Endothelial cell (in vitro differentiated cells): ENCODE data around the gene KIF17. TPM values are rescaled to one million over a fixed set of nuclear protein-coding genes. Genes with fewer than 3 reads are reported as not detected.

Experiments used
- DNase-seq: peaks from one replicate; pipeline ENCODE4 v3.0.0; 2021; ENCODE audit warnings: low spot score
- H3K27ac Mint-ChIP-seq: one replicate; pipeline ENCODE4 v1.8.0; 2021; ENCODE audit warnings: mixed read lengths, inconsistent platforms; ENCODE audit not compliant: unreplicated experiment
- H3K27me3 Mint-ChIP-seq: one replicate; pipeline ENCODE4 v1.8.0; 2021; ENCODE audit warnings: mild to moderate bottlenecking, moderate library complexity, mixed read lengths, inconsistent platforms; ENCODE audit not compliant: unreplicated experiment
- H3K36me3 Mint-ChIP-seq: one replicate; pipeline ENCODE4 v1.8.0; 2021; ENCODE audit warnings: mild to moderate bottlenecking, low read depth, mixed read lengths, inconsistent platforms; ENCODE audit not compliant: unreplicated experiment
- H3K4me1 Mint-ChIP-seq: one replicate; pipeline ENCODE4 v1.8.0; 2021; ENCODE audit warnings: mild to moderate bottlenecking, mixed read lengths, inconsistent platforms; ENCODE audit not compliant: unreplicated experiment
- H3K4me3 Mint-ChIP-seq: one replicate; pipeline ENCODE4 v1.8.0; 2021; ENCODE audit warnings: mild to moderate bottlenecking, mixed read lengths, inconsistent platforms; ENCODE audit not compliant: unreplicated experiment
- H3K9me3 Mint-ChIP-seq: one replicate; pipeline ENCODE4 v1.8.0; 2021; ENCODE audit warnings: mixed read lengths, inconsistent platforms; ENCODE audit not compliant: unreplicated experiment
- CTCF ChIP-seq: fragments of 200-600 bp; sonication (generic); IDR thresholded peaks from one replicate; pipeline ENCODE4 v1.5.0; 2021; ENCODE audit warnings: antibody characterized with exemption; ENCODE audit not compliant: unreplicated experiment
- total RNA-seq: library from RNA; stranded (reverse); fragmentation: NEBNext Ultra II Directional; extraction: Animal tissue kit (Norgen Biotek cat#: 25700); gene quantifications from one replicate; pipeline ENCODE4 v1.2.1, GENCODE V29; 2021; ENCODE audit not compliant: unreplicated experiment

The KIF17 gene
- total RNA-seq, 1 donor from 2014 or later = 1.8 TPM

- Mint-ChIP-seq H3K27me3 (peaks cover 5% of the 10 kb centered on the region), H3K4me3 (no peak overlapping the region), H3K27ac (no peak overlapping the region), H3K4me1 (no peaks in the 10 kb centered on the region), H3K9me3 (no peaks in the 10 kb centered on the region), H3K36me3 (peaks cover 30% of the 10 kb centered on the region)
- no peak for TF ChIP-seq CTCF
- DNase-seq = no peak
Measured at GRCh38 chr1:20645414-20645813, 72.4 kb downstream of the KIF17 start.

GRCh38 chr1:20644416-20644815 is 73.4 kb downstream of the KIF17 start:
- TF ChIP-seq CTCF = no peak
- H3K4me1 Mint-ChIP-seq = no peaks in the 10 kb centered on the region
- H3K36me3 Mint-ChIP-seq = peaks cover 25% of the 10 kb centered on the region
- no peaks in the 10 kb centered on the region for H3K9me3 Mint-ChIP-seq
- DNase-seq = no peak
- no peak overlapping the region for H3K27ac Mint-ChIP-seq
- H3K4me3 Mint-ChIP-seq = no peak overlapping the region
- H3K27me3 Mint-ChIP-seq = peaks cover 2% of the 10 kb centered on the region

DNA sequence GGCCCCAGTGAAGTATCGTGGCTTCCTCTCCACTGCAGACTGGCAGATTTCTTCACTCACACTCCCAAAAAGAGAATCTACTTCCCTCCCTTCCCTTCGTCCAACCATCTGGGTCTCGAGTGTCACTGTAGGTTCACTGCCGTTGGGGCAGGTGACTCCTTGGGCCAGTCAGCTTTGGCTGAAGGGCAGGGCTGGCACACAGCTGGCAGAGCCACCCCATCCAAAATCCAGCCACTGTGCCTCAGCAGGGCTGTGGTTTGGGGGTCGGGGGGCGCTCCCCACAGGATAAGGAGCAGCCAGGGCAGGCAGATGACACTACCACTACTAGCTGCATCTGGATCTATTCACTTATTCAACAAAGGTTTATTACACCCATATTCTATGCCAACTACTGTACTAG is 74.7 kb downstream of the KIF17 start:
- H3K4me1 Mint-ChIP-seq = no peaks in the 10 kb centered on the region

GRCh38 chr1:20641975-20642374 is 75.8 kb downstream of the KIF17 start:
- Mint-ChIP-seq H3K27me3 (peaks cover 2% of the 10 kb centered on the region), H3K4me1 (no peaks in the 10 kb centered on the region), H3K27ac (no peak overlapping the region), H3K36me3 (peaks cover 20% of the 10 kb centered on the region), H3K4me3 (no peak overlapping the region), H3K9me3 (no peaks in the 10 kb centered on the region)
- DNase-seq = no peak
- no peak for TF ChIP-seq CTCF

More for the DNA sequence above, 74.7 kb downstream of the KIF17 start:
- no peak for TF ChIP-seq CTCF
- peaks cover 2% of the 10 kb centered on the region for H3K27me3 Mint-ChIP-seq
- peaks cover 20% of the 10 kb centered on the region for H3K36me3 Mint-ChIP-seq
- H3K4me3 Mint-ChIP-seq = no peak overlapping the region
- no peak overlapping the region for H3K27ac Mint-ChIP-seq
- no peaks in the 10 kb centered on the region for H3K9me3 Mint-ChIP-seq
- DNase-seq = no peak

DNA sequence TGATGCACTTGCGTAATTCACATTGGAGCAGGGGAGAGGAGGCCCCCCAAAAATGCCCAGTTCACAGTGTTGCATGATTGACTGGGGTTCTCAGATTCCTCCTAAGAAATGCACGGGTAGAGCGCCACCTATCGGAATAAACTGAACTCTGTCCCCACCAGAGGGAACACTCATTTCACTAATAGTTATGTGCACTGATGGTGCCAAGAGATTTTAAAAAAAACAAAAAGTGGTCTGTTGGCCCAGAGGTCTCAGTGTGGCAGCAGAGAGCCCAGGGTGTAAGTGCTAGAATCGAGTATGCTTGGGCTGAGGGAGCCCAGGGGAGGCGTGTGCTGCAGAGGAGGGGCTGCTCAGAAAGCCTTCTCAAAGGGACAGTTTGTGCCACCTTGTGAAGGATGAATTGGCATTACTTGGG is 77.6 kb downstream of the KIF17 start:
- no peak overlapping the region for H3K27ac Mint-ChIP-seq
- H3K4me1 Mint-ChIP-seq = no peaks in the 10 kb centered on the region
- H3K9me3 Mint-ChIP-seq = no peaks in the 10 kb centered on the region
- no peak overlapping the region for H3K4me3 Mint-ChIP-seq
- DNase-seq = peak; percentile 59
- peak; percentile 90 for TF ChIP-seq CTCF
- H3K36me3 Mint-ChIP-seq = peaks cover 25% of the 10 kb centered on the region
- peaks cover 2% of the 10 kb centered on the region for H3K27me3 Mint-ChIP-seq
